ENCODE results near the gene RSKR. TPM values are rescaled to one million over a fixed set of nuclear protein-coding genes. Genes with fewer than 3 reads are reported as not detected.

RSKR gene
- total RNA-seq, 4 donors from 2014 or later = 3.5 to 43.7 (median 15.2) TPM

- H3K27me3 ChIP-seq = no peaks in the 10 kb centered on the region
- H3K9me3 ChIP-seq = no peaks in the 10 kb centered on the region
- WGBS = 86% methylated on average over 5 of the region's 5 CpGs
- no peak overlapping the region for H3K27ac ChIP-seq
- peaks cover 18% of the 10 kb centered on the region for H3K4me1 ChIP-seq
- H3K4me3 ChIP-seq = no peak overlapping the region
- peaks cover 38% of the 10 kb centered on the region for H3K36me3 ChIP-seq
- TF ChIP-seq POLR2AphosphoS5 (IDR thresholded peaks at IDR 0.05) (no peak), CTCF (IDR thresholded peaks at IDR 0.05) (no peak), EP300 (IDR thresholded peaks at IDR 0.05) (no peak), POLR2A (IDR thresholded peaks at IDR 0.05) (no peak)
- DNase-seq (ENCODE audit: low spot score in 2 of 2) = no peak
These were observed 43.8 kb upstream of the RSKR start for GRCh38 chr17:28657756-28658155.

- Histone ChIP-seq H3K4me3 (no peak overlapping the region), H3K4me1 (peaks cover 3% of the 10 kb centered on the region), H3K27ac (no peak overlapping the region), H3K36me3 (peaks cover 50% of the 10 kb centered on the region), H3K9me3 (no peaks in the 10 kb centered on the region), H3K27me3 (no peaks in the 10 kb centered on the region)
- TF ChIP-seq POLR2AphosphoS5 (IDR thresholded peaks at IDR 0.05) (no peak), POLR2A (IDR thresholded peaks at IDR 0.05) (no peak), CTCF (IDR thresholded peaks at IDR 0.05) (no peak), EP300 (IDR thresholded peaks at IDR 0.05) (no peak)
- DNase-seq (ENCODE audit: low spot score in 2 of 2) = no peak
- 94% methylated on average over 5 of the region's 5 CpGs for WGBS
These were observed 41.2 kb upstream of the RSKR start for GRCh38 chr17:28655160-28655559.

- DNase-seq (ENCODE audit: low spot score in 2 of 2) = no peak
- H3K36me3 ChIP-seq = peaks cover 30% of the 10 kb centered on the region
- 96% methylated on average over 2 of the region's 2 CpGs for WGBS
These were observed 34.7 kb upstream of the RSKR start for GRCh38 chr17:28648698-28649097.

GRCh38 chr17:28646039-28646754 lies 32.2 kb upstream of the RSKR start:
- TF ChIP-seq EP300 (IDR thresholded peaks at IDR 0.05) (no peak), POLR2AphosphoS5 (IDR thresholded peaks at IDR 0.05) (no peak), CTCF (IDR thresholded peaks at IDR 0.05) (no peak), POLR2A (IDR thresholded peaks at IDR 0.05) (no peak)
- DNase-seq (ENCODE audit: low spot score in 2 of 2) = peak in 1 of 2 donors; percentile 63
- Histone ChIP-seq H3K4me3 (peak overlapping the region; percentile 29), H3K27me3 (no peaks in the 10 kb centered on the region), H3K27ac (peak overlapping the region; percentile 83), H3K36me3 (peaks cover 34% of the 10 kb centered on the region), H3K9me3 (no peaks in the 10 kb centered on the region), H3K4me1 (peaks cover 34% of the 10 kb centered on the region)
- WGBS = 49% methylated on average over 12 of the region's 12 CpGs

More at GRCh38 chr17:28648698-28649097, 34.7 kb upstream of the RSKR start:
- Histone ChIP-seq H3K27ac (no peak overlapping the region), H3K4me3 (no peak overlapping the region), H3K9me3 (no peaks in the 10 kb centered on the region), H3K27me3 (no peaks in the 10 kb centered on the region), H3K4me1 (peaks cover 21% of the 10 kb centered on the region)
- TF ChIP-seq CTCF (IDR thresholded peaks at IDR 0.05) = no peak
- TF ChIP-seq POLR2AphosphoS5 (IDR thresholded peaks at IDR 0.05) = no peak
- no peak for TF ChIP-seq EP300 (IDR thresholded peaks at IDR 0.05)

- WGBS = 21% methylated on average over 8 of the region's 8 CpGs
- H3K27me3 ChIP-seq = no peaks in the 10 kb centered on the region
- peak overlapping the region; percentile 90 for H3K27ac ChIP-seq
- TF ChIP-seq POLR2AphosphoS5 (IDR thresholded peaks at IDR 0.05) (no peak), CTCF (IDR thresholded peaks at IDR 0.05) (no peak)
- H3K4me3 ChIP-seq = peak overlapping the region; percentile 74
- peaks cover 36% of the 10 kb centered on the region for H3K36me3 ChIP-seq
- H3K4me1 ChIP-seq = peaks cover 34% of the 10 kb centered on the region
- no peaks in the 10 kb centered on the region for H3K9me3 ChIP-seq
- no peak for DNase-seq (ENCODE audit: low spot score in 2 of 2)
These were observed 31.6 kb upstream of the RSKR start for GRCh38 chr17:28645576-28645939.
